Measurements from ENCODE around the gene SLC4A8.

Gene SLC4A8

DNA sequence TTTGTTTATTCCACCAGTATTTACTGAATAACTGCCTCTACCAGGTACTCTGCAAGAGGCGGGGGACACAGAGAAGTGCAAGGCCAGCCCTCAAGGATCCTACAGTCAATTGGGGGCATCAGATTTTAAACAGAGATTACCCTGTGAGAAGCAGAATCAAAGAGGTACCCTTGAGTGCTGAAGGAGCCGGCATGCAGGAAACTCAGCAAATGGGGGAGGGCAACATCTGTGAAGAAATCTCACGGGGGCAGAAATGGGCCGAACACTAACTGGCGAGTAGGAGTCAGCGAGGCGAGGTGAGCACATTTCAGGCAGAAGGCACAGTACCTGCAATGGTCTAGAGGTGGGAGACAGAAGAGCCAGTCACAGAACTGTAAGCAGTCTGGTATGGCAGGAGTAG, 42.5 kb upstream of the SLC4A8 start:
- TF ChIP-seq RARB (CRISPR knock-in tag; IDR thresholded peaks at IDR 0.05) = no peak
- TF ChIP-seq ISL1 (CRISPR knock-in tag; IDR thresholded peaks at IDR 0.05) = no peak
- TF ChIP-seq ARNTL (CRISPR knock-in tag; IDR thresholded peaks at IDR 0.05; ENCODE audit: borderline replicate concordance, low read depth) = no peak
- TF ChIP-seq BACH2 (CRISPR knock-in tag; IDR thresholded peaks at IDR 0.05; ENCODE audit: borderline replicate concordance) = no peak
- no peak for TF ChIP-seq SNAI2 (CRISPR knock-in tag; IDR thresholded peaks at IDR 0.05)
- TF ChIP-seq OSR1 (CRISPR knock-in tag; IDR thresholded peaks at IDR 0.05) = no peak
- no peak for ATAC-seq

- no peak for ATAC-seq
- no peak for TF ChIP-seq TCF4 (CRISPR knock-in tag; IDR thresholded peaks at IDR 0.05; ENCODE audit: borderline replicate concordance)
- TF ChIP-seq, protein P1, sequence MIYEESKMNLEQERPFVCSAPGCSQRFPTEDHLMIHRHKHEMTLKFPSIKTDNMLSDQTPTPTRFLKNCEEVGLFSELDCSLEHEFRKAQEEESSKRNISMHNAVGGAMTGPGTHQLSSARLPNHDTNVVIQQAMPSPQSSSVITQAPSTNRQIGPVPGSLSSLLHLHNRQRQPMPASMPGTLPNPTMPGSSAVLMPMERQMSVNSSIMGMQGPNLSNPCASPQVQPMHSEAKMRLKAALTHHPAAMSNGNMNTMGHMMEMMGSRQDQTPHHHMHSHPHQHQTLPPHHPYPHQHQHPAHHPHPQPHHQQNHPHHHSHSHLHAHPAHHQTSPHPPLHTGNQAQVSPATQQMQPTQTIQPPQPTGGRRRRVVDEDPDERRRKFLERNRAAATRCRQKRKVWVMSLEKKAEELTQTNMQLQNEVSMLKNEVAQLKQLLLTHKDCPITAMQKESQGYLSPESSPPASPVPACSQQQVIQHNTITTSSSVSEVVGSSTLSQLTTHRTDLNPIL (CRISPR knock-in tag; IDR thresholded peaks at IDR 0.05; ENCODE audit: low read depth) = no peak
These were observed 41.2 kb upstream of the SLC4A8 start for GRCh38 chr12:51383269-51383905.

- no peak for ATAC-seq
- TF ChIP-seq OSR1 (CRISPR knock-in tag; IDR thresholded peaks at IDR 0.05) (no peak), TSHZ2 (CRISPR knock-in tag; IDR thresholded peaks at IDR 0.05) (no peak)
These were observed 38.3 kb upstream of the SLC4A8 start for GRCh38 chr12:51386351-51386750.

DNA sequence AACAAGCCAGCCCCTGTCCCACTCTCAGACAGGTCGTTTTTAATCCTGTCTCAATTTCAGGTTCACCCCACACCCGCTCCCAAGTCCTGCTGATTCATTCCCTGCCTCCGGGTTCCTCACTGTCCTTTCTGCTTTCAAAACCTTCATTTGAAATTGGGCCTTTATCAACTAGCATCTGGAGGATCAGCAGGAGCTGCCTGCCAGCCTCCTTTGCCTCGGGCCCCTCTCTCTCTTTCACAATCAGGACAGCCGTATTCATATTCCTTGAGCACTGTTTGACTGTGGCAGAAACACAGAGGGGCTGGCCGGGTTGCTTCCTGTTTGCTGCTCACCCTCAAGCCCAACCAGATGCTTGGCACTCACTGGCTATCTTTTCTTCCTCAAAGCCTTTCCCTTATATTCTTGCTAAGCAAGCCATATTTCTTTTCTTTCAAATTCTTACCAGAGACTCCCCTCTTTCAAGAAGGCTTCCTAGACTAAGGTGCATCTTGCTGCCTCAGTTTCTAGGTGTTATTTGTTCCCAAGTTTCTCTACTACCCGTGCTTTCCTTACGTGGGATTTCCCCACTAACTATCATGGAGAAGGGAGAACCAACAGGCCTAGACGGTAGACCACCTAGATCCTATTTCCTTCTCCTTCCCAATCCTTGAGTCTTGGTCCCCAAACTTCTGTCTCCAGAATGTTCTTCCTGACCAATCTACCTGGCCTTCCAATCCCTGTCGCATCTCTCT, 36.4 kb upstream of the SLC4A8 start:
- TF ChIP-seq CSDC2 (CRISPR knock-in tag; IDR thresholded peaks at IDR 0.05) = no peak
- TF ChIP-seq TSHZ2 (CRISPR knock-in tag; IDR thresholded peaks at IDR 0.05) = peak; percentile 70
- 0 out of 2 replicates have a peak, but pooled peaks have one; percentile 30 for TF ChIP-seq ZFP3 (CRISPR knock-in tag; IDR thresholded peaks at IDR 0.05)
- peak; percentile 72; the same call in 1 of the 2 replicates for TF ChIP-seq SNAI2 (CRISPR knock-in tag; IDR thresholded peaks at IDR 0.05)
- TF ChIP-seq ZNF70 (CRISPR knock-in tag; IDR thresholded peaks at IDR 0.05) = 0 out of 2 replicates have a peak, but pooled peaks have one; percentile 13
- TF ChIP-seq GLIS3 (CRISPR knock-in tag; IDR thresholded peaks at IDR 0.05) = no peak
- TF ChIP-seq OSR1 (CRISPR knock-in tag; IDR thresholded peaks at IDR 0.05) = no peak
- TF ChIP-seq TCF4 (CRISPR knock-in tag; IDR thresholded peaks at IDR 0.05; ENCODE audit: borderline replicate concordance) = no peak
- no peak for TF ChIP-seq RARB (CRISPR knock-in tag; IDR thresholded peaks at IDR 0.05)
- TF ChIP-seq ISL1 (CRISPR knock-in tag; IDR thresholded peaks at IDR 0.05) = peak; percentile 23; the same call in 1 of the 2 replicates
- ATAC-seq = peak; percentile 55

DNA sequence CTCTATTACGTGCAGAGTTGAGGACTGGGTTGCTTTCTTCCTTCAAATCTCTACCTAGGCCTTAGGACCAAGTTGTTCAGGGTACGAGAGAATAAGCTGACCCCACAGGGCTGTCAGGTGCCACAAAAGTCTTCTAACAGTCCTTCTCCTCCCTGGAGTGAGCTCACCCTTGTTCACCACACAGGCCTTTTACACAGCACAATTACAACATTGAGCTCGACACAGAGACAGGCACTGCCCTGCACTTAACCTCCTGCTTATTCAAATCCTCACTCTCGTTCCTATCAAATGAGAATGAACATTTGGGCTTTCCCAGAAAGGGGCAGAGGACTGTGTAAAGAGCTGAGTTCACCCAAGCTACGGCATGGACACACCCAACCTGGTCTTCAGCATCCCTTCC, 35.8 kb upstream of the SLC4A8 start:
- TF ChIP-seq TSHZ2 (CRISPR knock-in tag; IDR thresholded peaks at IDR 0.05) (no peak), ZNF70 (CRISPR knock-in tag; IDR thresholded peaks at IDR 0.05) (no peak), CSDC2 (CRISPR knock-in tag; IDR thresholded peaks at IDR 0.05) (no peak), SNAI2 (CRISPR knock-in tag; IDR thresholded peaks at IDR 0.05) (no peak), TCF4 (CRISPR knock-in tag; IDR thresholded peaks at IDR 0.05; ENCODE audit: borderline replicate concordance) (no peak), ZFP30 (CRISPR knock-in tag; IDR thresholded peaks at IDR 0.05) (no peak), RARB (CRISPR knock-in tag; IDR thresholded peaks at IDR 0.05) (no peak), ISL1 (CRISPR knock-in tag; IDR thresholded peaks at IDR 0.05) (no peak), BACH2 (CRISPR knock-in tag; IDR thresholded peaks at IDR 0.05; ENCODE audit: borderline replicate concordance) (no peak), ESRRG (CRISPR knock-in tag; IDR thresholded peaks at IDR 0.05) (no peak), TOX (CRISPR knock-in tag; IDR thresholded peaks at IDR 0.05; ENCODE audit: borderline replicate concordance) (no peak), ZNF565 (CRISPR knock-in tag; conservative IDR thresholded peaks at IDR 0.05; ENCODE audit: low read depth) (no peak), GLIS3 (CRISPR knock-in tag; IDR thresholded peaks at IDR 0.05) (no peak), ZFP3 (CRISPR knock-in tag; IDR thresholded peaks at IDR 0.05) (no peak)
- TF ChIP-seq, protein P2, sequence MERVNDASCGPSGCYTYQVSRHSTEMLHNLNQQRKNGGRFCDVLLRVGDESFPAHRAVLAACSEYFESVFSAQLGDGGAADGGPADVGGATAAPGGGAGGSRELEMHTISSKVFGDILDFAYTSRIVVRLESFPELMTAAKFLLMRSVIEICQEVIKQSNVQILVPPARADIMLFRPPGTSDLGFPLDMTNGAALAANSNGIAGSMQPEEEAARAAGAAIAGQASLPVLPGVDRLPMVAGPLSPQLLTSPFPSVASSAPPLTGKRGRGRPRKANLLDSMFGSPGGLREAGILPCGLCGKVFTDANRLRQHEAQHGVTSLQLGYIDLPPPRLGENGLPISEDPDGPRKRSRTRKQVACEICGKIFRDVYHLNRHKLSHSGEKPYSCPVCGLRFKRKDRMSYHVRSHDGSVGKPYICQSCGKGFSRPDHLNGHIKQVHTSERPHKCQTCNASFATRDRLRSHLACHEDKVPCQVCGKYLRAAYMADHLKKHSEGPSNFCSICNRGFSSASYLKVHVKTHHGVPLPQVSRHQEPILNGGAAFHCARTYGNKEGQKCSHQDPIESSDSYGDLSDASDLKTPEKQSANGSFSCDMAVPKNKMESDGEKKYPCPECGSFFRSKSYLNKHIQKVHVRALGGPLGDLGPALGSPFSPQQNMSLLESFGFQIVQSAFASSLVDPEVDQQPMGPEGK (CRISPR knock-in tag; IDR thresholded peaks at IDR 0.05; ENCODE audit: borderline replicate concordance) = no peak
- no peak for ATAC-seq
